Measurements from ENCODE around the gene UNC119B.

- TF ChIP-seq CTCF (conservative IDR thresholded peaks at IDR 0.05; ENCODE audit: low read length) (no peak), EZH2phosphoT487 (IDR thresholded peaks at IDR 0.05; ENCODE audit: borderline replicate concordance, low read depth, low read length) (no peak)
These were observed 26.4 kb downstream of the UNC119B start for GRCh38 chr12:120736404-120737331.

Data from OCI-LY7 (cell line).